Frontal cortex (tissue), 4 donors: ENCODE data around the gene CARMIL1. TPM values are rescaled to one million over a fixed set of nuclear protein-coding genes. Genes with fewer than 3 reads are reported as not detected.

ENCODE experiments used
- DNase-seq, 2 donors: peaks; one replicate each; pipeline ENCODE4 v3.0.0; 2012; ENCODE audit warnings: low spot score in 2 of 2
- FAIRE-seq: peaks from 2 replicates; lab custom pipeline; 2012; peaks lifted over from hg19 to GRCh38; lab: Jason Lieb, UNC
- small RNA-seq: library from RNA; depleted of rRNA; stranded (forward); fragments of <200 nt; gene quantifications from one replicate; pipeline ENCODE3, GENCODE V24; 2014
- total RNA-seq: library from RNA; depleted of rRNA; stranded (reverse); fragments of >200 nt; gene quantifications from one replicate; pipeline ENCODE4 v1.2.3, GENCODE V29; 2014
- donor health status: control.
- donor health status: control.
- donor health status: control.

CARMIL1 gene
- total RNA-seq, 1 donor from 2014 or later: 32.6 TPM

- DNase-seq (no peak), FAIRE-seq (no peak)
Observed at GRCh38 chr6:25649611-25650010, 370.4 kb downstream of the CARMIL1 start.

GRCh38 chr6:25652007-25652515, 372.9 kb downstream of the CARMIL1 start, which contains the start of gene SCGN:
Gene SCGN (plus strand): TSS chr6:25652215. CDS start chr6:25652404, 189 bp downstream.
- peak; percentile 20 for DNase-seq
- no peak for FAIRE-seq

GRCh38 chr6:25655723-25656122, 376.5 kb downstream of the CARMIL1 start:
- DNase-seq: no peak
- FAIRE-seq: no peak

- FAIRE-seq: no peak
Observed at GRCh38 chr6:25659633-25660368, 380.6 kb downstream of the CARMIL1 start.

DNA sequence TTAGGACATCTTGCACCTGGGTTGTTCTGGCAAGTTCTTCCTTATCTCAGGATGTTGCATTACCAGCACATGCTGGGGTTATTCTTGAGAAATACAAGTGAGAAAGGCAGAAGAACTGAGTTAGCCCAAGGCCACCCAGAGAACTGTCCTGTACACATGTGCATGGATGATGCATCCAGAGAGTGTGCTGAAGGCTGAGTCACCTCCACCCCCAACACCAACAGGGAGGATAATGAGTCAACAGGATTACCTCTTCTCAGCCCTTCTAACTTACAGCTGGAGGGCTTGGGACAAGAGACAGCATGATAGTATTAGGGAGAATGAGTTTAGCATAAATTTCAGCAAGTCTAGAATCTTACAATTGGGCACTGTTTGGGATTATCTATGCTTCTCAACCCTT, 381.3 kb downstream of the CARMIL1 start:
- DNase-seq (no peak), FAIRE-seq (no peak)

More at GRCh38 chr6:25659633-25660368, 380.6 kb downstream of the CARMIL1 start:
- no peak for DNase-seq

DNA sequence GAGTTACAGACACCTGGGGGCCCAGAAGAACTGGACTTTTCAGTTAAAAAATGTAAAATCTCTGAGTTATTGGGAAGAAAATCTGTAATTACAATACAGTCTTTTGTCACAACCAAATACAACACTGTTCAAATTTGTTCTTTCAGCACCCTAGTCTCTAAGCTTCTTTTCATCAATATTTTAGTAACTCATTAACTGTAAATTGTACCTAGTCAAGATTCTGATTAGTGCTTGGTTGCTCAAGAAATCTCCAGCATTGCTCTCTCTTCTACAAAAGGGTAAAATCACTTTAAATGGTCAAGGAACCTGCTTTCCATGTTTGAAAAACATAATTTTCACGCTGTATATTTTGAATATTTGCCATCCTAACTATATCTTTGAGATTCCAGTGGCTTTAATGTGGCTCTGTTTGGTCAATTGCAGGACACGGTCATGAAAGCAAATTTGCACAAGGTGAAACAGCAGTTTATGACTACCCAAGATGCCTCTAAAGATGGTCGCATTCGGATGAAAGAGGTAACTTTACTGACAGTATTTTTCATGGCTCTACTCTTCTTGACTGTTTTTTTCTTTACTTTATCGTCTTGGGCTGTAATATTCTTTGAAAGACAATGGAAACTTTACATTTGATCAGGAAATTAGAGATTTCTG, 382.1 kb downstream of the CARMIL1 start:
- DNase-seq: no peak
- no peak for FAIRE-seq

DNA sequence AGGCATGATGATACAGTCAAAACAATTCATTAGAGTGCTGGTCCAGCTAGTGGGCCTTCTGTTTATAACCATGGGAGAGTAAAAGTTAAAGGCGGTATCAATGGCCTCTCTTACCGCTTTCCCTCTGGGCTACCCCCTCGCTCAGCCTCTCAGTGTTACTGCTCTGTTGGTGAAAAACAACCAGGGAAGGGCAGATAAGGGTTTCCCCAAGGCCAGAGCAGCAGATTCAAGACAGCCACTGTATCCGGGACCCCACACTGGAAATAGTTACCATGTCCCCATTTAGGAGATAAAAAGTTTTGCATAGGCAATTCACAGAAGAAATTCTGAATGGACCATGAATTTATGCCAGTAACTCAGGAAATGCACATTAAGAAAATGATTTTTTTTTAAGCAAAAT, 386.3 kb downstream of the CARMIL1 start:
- FAIRE-seq: no peak
- no peak for DNase-seq

GRCh38 chr6:25669413-25669812, 390.2 kb downstream of the CARMIL1 start:
- no peak for DNase-seq
- no peak for FAIRE-seq

Small RNAs within 50 kb of the gene (small RNA-seq; reads per million reads assigned to genes)
- not detected for gene RF00019
- gene RNU6-987P: not detected
